ENCODE measurements around the gene TMEM43. TPM values are rescaled to one million over a fixed set of nuclear protein-coding genes. Genes with fewer than 3 reads are reported as not detected.

TMEM43 gene
- total and polyA plus RNA-seq, 2 of the 13 experiments (the other 11 are each of a cell fraction or from before 2014, with no cell fraction given), result 48.9 to 50.5 TPM

GRCh38 chr3:14118400-14119381, 6.2 kb upstream of the TMEM43 start (continued):
- TF ChIP-seq ARID4A (CRISPR knock-in tag; IDR thresholded peaks at IDR 0.05; ENCODE audit: borderline replicate concordance), result peak; percentile 57; the same call in 1 of the 2 replicates
- peak; percentile 37; the same call in 1 of the 2 replicates for TF ChIP-seq HNF4A (CRISPR knock-in tag; IDR thresholded peaks at IDR 0.05)
- TF ChIP-seq HNF4G (IDR thresholded peaks at IDR 0.05; ENCODE audit: borderline replicate concordance, low read depth, low read length), result no peak
- no peak; the same call in 1 of the 2 replicates for TF ChIP-seq HNF4G (CRISPR knock-in tag; IDR thresholded peaks at IDR 0.05; ENCODE audit: borderline replicate concordance, low read depth)
- peak; percentile 79 for TF ChIP-seq ZBED4 (CRISPR knock-in tag; IDR thresholded peaks at IDR 0.05; ENCODE audit: borderline replicate concordance)
- TF ChIP-seq FOXJ3 (CRISPR knock-in tag; IDR thresholded peaks at IDR 0.05; ENCODE audit: borderline replicate concordance), result peak; percentile 58; the same call in 1 of the 2 replicates
- TF ChIP-seq HMG20A (CRISPR knock-in tag; IDR thresholded peaks at IDR 0.05; ENCODE audit: borderline replicate concordance), result peak; percentile 67; the same call in 1 of the 2 replicates
- TF ChIP-seq HDAC2 (CRISPR knock-in tag; IDR thresholded peaks at IDR 0.05), result peak; percentile 44; the same call in 1 of the 2 replicates
- 0 out of 2 replicates have a peak, but pooled peaks have one; percentile 41 for TF ChIP-seq ZNF543 (CRISPR knock-in tag; IDR thresholded peaks at IDR 0.05)
- TF ChIP-seq WIZ (CRISPR knock-in tag; IDR thresholded peaks at IDR 0.05), result 0 out of 2 replicates have a peak, but pooled peaks have one; percentile 38
- TF ChIP-seq NR0B2 (CRISPR knock-in tag; IDR thresholded peaks at IDR 0.05), result 0 out of 2 replicates have a peak, but pooled peaks have one; percentile 9
- peak; percentile 54; the same call in 1 of the 2 replicates for TF ChIP-seq ZNF644 (CRISPR knock-in tag; IDR thresholded peaks at IDR 0.05; ENCODE audit: low read depth)
- peak; percentile 63 for TF ChIP-seq POGZ (CRISPR knock-in tag; IDR thresholded peaks at IDR 0.05)
- TF ChIP-seq ZNF792 (CRISPR knock-in tag; IDR thresholded peaks at IDR 0.05), result peak; percentile 96
- peak; percentile 79; the same call in 1 of the 2 replicates for TF ChIP-seq ZNF121 (CRISPR knock-in tag; IDR thresholded peaks at IDR 0.05)
- TF ChIP-seq ZSCAN9 (CRISPR knock-in tag; IDR thresholded peaks at IDR 0.05; ENCODE audit: borderline replicate concordance), result peak; percentile 52; the same call in 1 of the 2 replicates
- TF ChIP-seq HIC2 (CRISPR knock-in tag; IDR thresholded peaks at IDR 0.05; ENCODE audit: low read depth), result peak; percentile 67
- TF ChIP-seq ZFY (CRISPR knock-in tag; IDR thresholded peaks at IDR 0.05), result peak; percentile 74
